NCI-H1092 (cell line): Measurements from ENCODE around the gene SNCB.

ENCODE experiments used
- DNase-seq: peaks from one replicate; lab custom pipeline; 2025; lab: John Stamatoyannopoulos, UW

The SNCB gene

DNA sequence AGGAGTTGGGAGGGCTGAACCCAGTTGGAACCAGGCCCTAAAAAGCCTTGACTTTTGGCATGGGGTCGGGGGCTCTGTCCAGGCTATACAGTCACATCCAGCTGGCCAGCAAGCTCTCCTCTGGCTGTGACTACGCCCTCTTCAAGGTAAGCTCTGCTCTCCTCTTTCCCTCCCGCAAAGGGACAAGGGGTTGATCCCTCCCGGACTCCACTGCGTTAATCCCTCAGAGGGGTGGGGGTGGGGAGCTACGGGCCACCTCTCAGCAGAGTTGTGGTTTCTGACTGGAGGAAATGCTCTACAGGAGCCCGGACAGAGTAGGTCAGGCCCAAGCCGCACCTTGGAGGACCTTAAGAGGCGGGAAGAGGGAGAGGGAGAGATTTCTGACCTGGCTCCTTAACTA is 14.0 kb upstream of the SNCB start:
- DNase-seq, result no peak

DNA sequence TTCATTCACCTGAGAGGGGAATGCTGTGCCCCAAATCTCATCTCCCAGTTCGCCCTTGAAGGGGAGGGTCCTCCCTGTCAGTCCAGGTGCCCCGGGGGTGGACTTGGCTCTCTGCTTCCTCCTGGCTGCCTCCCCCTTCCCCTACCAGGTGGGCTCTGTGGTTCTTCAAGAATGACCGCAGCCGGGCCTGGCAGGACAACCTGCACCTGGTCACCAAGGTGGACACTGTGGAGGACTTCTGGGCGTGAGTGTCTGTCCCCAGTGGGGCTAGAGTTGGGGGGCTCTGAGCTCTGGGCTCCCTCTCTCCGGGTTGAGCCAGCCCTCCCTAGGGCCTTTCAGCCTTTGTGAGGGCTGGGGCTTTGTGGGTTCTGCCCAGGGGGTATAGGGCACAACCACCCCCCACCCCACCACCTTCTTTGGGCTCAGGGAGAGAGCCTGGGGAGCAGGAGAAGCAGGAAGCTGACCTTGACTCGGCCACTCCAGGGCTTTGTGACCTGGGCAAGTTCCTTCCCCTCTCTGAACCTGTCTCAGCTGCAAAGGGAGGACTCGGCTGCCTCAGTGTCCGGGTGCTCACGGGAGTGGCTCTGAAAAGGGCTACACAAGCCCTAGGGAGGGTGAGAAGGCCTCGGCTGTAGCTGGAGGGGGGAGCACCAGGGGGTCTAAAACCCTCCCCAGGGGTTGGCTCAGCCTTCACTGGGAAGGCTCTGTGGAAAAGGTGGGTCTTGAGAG is 13.3 kb upstream of the SNCB start:
- no peak for DNase-seq

- no peak for DNase-seq
Measured at GRCh38 chr5:176642675-176643490, 12.5 kb upstream of the SNCB start.

DNA sequence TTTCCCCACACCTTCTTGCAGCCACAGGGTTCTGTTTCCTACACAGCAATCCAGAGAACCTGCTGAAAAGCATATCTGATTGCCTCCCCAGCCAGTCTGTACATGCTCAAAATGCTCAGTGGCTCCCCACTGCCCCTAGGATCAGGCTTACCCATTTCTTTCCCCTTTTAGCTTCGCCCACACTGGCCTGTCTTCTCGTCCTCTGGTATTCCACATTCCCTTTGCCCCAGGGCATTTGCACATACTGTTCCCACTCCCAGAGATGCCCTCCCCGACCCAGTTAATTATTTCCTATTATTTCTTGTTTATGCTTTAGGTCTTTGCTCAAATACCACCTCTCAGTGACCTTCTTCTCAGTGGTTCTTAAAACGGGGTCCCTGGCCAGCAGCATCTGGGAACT is 10.3 kb upstream of the SNCB start:
- DNase-seq, result no peak

GRCh38 chr5:176639981-176640380 is 9.6 kb upstream of the SNCB start:
- DNase-seq, result peak; percentile 61

DNA sequence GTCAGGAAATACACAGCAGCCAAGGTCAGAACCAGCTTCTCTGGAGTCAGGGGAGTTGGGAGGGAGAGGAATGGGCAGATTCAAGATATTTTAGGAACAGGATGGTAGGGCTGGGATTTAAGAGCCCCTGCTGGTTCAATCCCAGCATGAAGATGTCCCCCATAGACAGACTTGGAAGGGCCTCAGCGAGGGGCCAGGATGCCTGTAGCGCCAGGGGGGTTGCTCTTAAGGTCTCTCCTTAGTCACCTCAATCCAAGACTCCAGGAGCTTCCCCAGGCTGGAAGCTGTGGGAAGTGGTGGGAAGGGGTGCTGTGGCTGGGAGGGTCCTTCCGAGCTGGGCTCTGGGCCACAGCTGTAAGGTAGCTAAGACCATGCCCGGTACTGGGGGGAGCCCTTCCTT is 8.9 kb upstream of the SNCB start:
- no peak for DNase-seq

DNA sequence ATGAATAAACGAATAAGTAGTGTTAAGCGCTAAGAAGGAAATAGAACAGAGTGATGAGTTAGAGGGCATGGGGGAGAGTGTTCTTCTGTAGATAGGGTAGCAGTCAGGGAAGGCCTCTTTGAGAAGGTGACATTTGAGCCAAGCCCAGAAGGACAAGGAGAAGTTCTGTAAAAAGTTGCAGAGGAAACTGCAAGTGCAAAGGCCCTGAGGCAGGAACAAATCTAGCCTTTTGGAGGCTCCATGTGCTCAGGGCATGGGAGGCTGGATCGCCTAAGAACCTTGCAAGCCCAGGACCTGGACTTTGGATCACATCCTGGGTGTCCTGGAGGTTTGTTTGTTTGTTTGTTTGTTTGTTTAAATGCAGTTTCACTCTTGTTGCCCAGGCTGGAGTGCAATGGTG is 8.1 kb upstream of the SNCB start:
- DNase-seq, result no peak

- DNase-seq, result no peak
Measured at GRCh38 chr5:176637556-176637955, 7.2 kb upstream of the SNCB start.

DNA sequence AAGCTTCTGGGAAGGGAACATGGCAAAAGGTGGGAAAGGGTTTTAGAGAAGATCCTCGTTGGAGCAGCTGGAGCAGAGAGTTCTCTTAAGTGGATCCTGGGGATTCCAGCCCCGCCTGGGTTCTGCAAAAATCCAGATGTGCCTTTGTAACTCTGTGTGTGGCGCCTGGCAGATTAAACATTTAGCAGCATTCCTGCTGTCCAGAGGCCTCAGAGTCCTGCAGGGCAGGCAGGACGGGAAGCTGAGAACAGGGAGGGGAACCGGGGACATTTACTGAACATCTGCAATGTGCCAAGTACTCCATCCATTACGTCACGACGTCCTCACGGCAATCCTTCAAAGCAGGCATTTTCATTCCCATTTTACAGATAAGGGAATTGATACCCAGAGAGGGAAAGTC is 6.1 kb upstream of the SNCB start:
- DNase-seq, result no peak

DNA sequence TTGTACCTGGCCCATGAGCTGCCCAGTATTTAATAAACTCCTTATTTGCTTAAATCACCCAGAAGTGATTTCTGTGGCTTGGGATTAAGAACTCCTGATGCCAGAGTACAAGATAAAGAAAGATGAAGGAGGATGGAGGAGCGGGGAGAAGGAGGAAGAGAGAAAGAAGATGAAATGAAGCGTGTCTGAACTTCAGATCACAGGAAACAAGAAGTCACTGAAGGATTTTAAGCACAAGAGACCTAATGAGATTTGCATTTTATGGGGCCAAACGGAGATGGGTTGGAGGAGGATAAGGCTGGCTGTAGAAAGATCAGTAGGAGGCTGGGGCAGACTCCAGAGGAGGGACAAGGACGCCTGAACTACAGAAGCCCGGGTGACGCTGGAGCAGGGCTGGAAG is 3.3 kb upstream of the SNCB start:
- DNase-seq, result no peak

- DNase-seq, result no peak
Measured at GRCh38 chr5:176632745-176633144, 2.4 kb upstream of the SNCB start.

DNA sequence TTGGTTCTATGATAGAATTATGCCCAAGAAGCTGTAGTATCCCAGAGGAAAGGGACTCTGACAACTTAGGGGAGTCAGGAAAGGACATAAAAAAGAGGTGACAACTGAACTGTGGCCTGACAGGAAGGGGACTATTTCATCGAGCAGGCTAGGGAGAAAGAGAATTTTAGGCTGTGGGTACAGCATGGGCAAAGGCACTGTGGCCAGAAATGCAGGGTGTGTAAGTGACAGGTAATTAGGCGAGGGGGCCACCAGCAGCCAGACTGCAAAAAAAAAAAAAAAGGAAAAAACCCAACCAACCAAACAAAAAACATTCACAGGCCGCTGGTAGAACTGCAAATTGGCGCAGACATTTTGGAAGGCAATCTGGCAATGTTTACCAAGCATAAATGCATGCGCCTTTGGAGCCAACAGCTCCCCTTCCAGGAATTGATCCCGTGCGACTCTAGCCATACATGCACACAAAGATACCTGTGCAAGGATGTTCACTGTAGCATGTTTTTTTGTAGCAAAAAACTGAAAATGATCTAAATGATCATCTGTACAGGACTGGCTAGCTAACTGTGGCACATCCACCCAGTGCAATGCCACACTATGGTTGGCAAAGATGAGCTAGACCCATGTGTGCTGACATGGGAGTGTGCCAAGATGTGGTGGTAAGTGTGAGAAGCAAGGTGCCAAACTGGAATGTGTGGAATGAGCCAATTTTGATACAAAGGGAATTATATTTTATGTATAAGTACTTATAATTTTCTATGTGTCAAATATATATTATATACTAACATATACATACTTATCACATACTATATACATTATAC is 1.3 kb upstream of the SNCB start:
- DNase-seq, result no peak

DNA sequence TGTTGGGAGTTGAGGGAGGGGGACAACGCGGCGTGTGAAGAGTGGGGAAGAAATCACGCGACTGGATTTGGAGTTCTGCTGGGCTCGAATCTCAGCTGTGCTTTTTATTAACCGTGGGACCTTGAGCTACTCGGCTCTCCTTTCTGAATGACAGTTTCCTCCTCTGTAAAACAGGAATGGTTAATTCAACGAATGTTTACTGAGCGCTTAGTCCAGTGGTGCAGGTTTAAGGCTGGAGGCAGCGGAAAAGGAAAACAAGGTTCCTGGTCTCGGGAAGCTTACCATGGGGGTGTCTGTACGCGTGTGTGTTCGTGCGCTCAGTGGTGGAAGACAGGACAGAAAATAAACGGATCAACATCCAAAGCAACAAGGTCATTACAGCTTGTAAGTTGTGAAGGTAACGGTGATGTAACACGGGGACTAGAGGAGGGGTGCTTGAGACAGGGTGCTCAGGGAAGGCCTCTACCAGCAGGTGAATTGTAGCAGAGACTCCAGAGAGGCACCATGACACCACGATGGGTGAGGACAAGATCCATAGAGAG is 418 bp upstream of the SNCB start:
- no peak for DNase-seq

DNA sequence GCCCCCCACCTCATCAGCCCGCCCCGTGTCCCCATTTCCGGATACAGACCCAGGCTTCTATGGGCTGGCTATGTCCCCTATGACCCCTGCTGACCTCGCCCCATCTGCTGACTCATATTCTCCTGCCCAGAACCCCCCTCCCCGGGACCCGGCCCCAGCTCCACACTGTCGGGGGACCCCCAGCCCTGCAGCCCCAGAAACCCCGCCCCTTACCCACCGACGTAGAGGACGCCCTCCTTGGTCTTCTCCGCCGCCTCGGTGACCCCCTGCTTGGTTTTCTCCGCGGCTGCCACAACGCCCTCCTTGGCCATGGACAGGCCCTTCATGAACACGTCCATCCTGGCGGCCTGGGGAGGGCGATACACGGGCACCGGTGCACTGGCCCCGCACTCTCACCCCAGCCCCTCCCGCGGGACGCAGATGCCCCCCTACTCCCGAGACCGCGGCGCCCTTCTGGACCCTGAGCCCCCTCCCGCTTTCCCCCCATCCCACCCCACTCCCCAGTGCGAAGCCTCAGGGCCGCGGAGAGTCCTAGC is 949 bp downstream of the SNCB start:
- DNase-seq, result no peak

GRCh38 chr5:176628406-176629228 is 1.7 kb downstream of the SNCB start:
- DNase-seq, result no peak

DNA sequence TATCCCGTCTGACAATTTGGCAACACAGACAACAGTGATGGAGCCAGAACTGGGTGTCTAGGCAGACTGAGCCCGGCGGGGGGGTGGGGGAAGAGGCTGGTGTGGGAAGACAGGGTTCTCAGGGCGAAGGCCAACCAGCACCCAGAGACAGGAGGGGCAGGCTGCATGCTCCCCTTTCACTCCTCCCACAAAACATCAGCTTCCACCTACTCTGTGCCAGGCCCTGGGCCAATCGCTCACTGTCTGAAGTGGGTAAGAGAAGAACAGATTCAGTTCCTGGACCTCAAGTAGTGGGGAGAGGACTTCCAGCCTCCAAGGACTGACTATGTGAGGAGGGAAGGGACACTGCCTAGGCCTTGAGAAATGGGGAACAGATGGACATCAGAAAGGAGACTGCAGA is 2.8 kb downstream of the SNCB start:
- no peak for DNase-seq

GRCh38 chr5:176626876-176627236 is 3.5 kb downstream of the SNCB start:
- no peak for DNase-seq

- no peak for DNase-seq
Measured at GRCh38 chr5:176625966-176626875, 4.1 kb downstream of the SNCB start.

DNA sequence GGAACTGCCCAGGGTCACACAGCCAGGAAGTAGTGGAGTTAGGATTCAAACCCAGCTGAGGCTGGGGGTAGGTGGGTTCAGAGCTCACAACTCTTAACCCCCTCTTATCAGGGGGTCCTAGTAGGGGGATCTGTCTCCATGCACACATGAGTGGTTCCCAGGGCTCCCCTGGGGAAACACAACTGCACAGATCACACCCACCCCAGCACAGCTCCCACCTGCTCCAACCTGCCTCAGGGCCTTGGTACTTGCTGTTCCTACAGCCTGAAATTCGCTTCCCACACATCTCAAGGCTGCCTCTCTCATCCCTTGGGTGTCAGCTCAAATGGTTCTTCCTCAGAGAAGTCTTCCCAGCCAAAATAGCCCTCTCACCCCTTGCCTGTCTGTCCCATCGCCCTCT is 4.8 kb downstream of the SNCB start:
- DNase-seq, result no peak

GRCh38 chr5:176624938-176625337 is 5.4 kb downstream of the SNCB start:
- DNase-seq, result no peak
